PC-9 (cell line): ENCODE measurements around the gene CTTNBP2. TPM values are rescaled to one million over a fixed set of nuclear protein-coding genes. Genes with fewer than 3 reads are reported as not detected.

Experiments
- BruUV-seq: library from RNA; stranded (reverse); fragments of 400-500 nt; replicated peaks from 2 replicates; lab custom pipeline; 2021; lab: Mats Ljungman, UMichigan
- CTCF ChIA-PET: fragments of 300-600 bp; sonication (Branson Sonifier 250); formaldehyde crosslinking; loops from one replicate; lab custom pipeline; 2022; ENCODE audit warnings: antibody characterized with exemption; lab: Charles Lee
- POLR2A ChIA-PET: fragments of 300-600 bp; sonication (Branson Sonifier 250); formaldehyde crosslinking; loops from one replicate; lab custom pipeline; 2022; ENCODE audit warnings: antibody characterized with exemption; ENCODE audit not compliant: unreplicated experiment; lab: Charles Lee
- DNase-seq, 2 experiments: peaks; one replicate each; pipeline versions ENCODE4 v3.0.0 to v3.0.0-alpha.2; 2015 to 2022; ENCODE audit warnings: mixed read lengths in 1 of 2
- H2AFZ ChIP-seq: fragments of 200-600 bp; sonication (generic); 2 replicates; pipeline ENCODE4 v1.8.1; 2017; ENCODE audit warnings: antibody characterized with exemption
- H3F3A ChIP-seq: fragments of 200-600 bp; sonication (generic); 2 replicates; pipeline ENCODE4 v1.8.1; 2017; ENCODE audit warnings: antibody characterized with exemption, mild to moderate bottlenecking, low read depth; ENCODE audit not compliant: insufficient read depth
- H3K27ac ChIP-seq: fragments of 200-600 bp; sonication (generic); 2 replicates; pipeline ENCODE4 v1.6.1; 2016; ENCODE audit warnings: mixed run types
- H3K27me3 ChIP-seq: fragments of 200-600 bp; sonication (generic); 2 replicates; pipeline ENCODE4 v1.6.1; 2016; ENCODE audit warnings: low read depth, mixed run types; ENCODE audit not compliant: insufficient read depth
- H3K36me3 ChIP-seq: fragments of 200-600 bp; sonication (generic); 2 replicates; pipeline ENCODE4 v1.6.1; 2016; ENCODE audit warnings: low read depth, mixed run types
- H3K4me1 ChIP-seq: fragments of 200-600 bp; sonication (generic); replicated peaks from 2 replicates; pipeline ENCODE4 v1.6.1; 2016; ENCODE audit warnings: mixed run types; ENCODE audit not compliant: insufficient read depth
- H3K4me2 ChIP-seq: fragments of 200-600 bp; sonication (generic); 2 replicates; pipeline ENCODE4 v1.6.1; 2017; ENCODE audit warnings: mixed run types
- H3K4me3 ChIP-seq: fragments of 200-600 bp; sonication (generic); 2 replicates; pipeline ENCODE4 v1.6.1; 2016; ENCODE audit warnings: mixed run types
- H3K79me2 ChIP-seq: fragments of 200-600 bp; sonication (generic); 2 replicates; pipeline ENCODE4 v1.6.1; 2017; ENCODE audit warnings: low read depth, mixed run types
- H3K9me2 ChIP-seq: fragments of 200-600 bp; sonication (generic); 2 replicates; pipeline ENCODE4 v1.8.1; 2017; ENCODE audit warnings: mild to moderate bottlenecking; ENCODE audit not compliant: insufficient read depth
- H3K9me3 ChIP-seq: fragments of 200-600 bp; sonication (generic); 2 replicates; pipeline ENCODE4 v1.8.1; 2016; ENCODE audit warnings: low read depth; ENCODE audit not compliant: insufficient read depth
- H4K20me1 ChIP-seq: fragments of 200-600 bp; sonication (generic); 2 replicates; pipeline ENCODE4 v1.8.1; 2017; ENCODE audit not compliant: insufficient read depth
- EZH2 ChIP-seq: fragments of 200-600 bp; sonication (generic); IDR thresholded peaks from 2 replicates; pipeline ENCODE4 v1.8.0; 2017; ENCODE audit warnings: antibody characterized with exemption, low read depth
- intact Hi-C: fragments of 100-400 bp; cut with micrococcal nuclease; formaldehyde crosslinking; loops from one replicate; pipeline ENCODE4 v1.10.0; 2022; ENCODE audit not compliant: unreplicated experiment
- total RNA-seq: library from RNA; stranded (reverse); gene quantifications from 2 replicates; pipeline ENCODE4 v1.2.3, GENCODE V29; 2021
- TF ChIP-seq, protein P1 (sequence below): fragments of 200-600 bp; sonication (generic); conservative IDR thresholded peaks from 2 replicates; pipeline ENCODE4 v1.6.1; 2017; ENCODE audit warnings: mixed run types, antibody characterized with exemption, mild to moderate bottlenecking, moderate library complexity

CTTNBP2 gene
- total RNA-seq, 1 experiment from 2014 or later: not detected

DNA sequence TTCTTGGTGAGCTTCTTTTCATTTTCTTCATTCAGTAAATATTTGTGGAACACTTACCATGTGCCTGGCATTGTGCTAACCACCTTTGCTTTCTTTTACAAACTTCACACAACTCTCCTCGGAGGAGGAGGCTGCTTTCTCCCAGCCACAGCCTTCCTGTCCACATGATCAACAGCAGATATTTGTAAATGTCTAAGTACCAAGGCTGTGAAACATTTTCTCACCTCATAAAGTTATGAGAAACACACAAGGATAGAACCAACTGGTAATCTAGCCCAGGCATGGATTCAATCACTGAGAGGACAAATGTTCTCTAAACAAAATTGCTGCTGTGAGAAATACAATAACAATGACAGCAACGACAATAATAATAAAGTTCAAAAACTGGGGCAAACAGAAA is 3.9 kb downstream of the CTTNBP2 start:
- Histone ChIP-seq H3K4me2 (no peak overlapping the region), H3K9me3 (no peaks in the 10 kb centered on the region), H3K27me3 (no peaks in the 10 kb centered on the region), H2AFZ (no peak overlapping the region), H3K79me2 (no peaks in the 10 kb centered on the region), H3K27ac (no peak overlapping the region), H3K4me3 (no peak overlapping the region), H3K9me2 (no peaks in the 10 kb centered on the region), H3K4me1 (no peaks in the 10 kb centered on the region), H4K20me1 (no peaks in the 10 kb centered on the region), H3F3A (no peaks in the 10 kb centered on the region), H3K36me3 (no peaks in the 10 kb centered on the region)
- no TSS peak for BruUV-seq
- TF ChIP-seq EZH2: no peak
- TF ChIP-seq, protein P1, sequence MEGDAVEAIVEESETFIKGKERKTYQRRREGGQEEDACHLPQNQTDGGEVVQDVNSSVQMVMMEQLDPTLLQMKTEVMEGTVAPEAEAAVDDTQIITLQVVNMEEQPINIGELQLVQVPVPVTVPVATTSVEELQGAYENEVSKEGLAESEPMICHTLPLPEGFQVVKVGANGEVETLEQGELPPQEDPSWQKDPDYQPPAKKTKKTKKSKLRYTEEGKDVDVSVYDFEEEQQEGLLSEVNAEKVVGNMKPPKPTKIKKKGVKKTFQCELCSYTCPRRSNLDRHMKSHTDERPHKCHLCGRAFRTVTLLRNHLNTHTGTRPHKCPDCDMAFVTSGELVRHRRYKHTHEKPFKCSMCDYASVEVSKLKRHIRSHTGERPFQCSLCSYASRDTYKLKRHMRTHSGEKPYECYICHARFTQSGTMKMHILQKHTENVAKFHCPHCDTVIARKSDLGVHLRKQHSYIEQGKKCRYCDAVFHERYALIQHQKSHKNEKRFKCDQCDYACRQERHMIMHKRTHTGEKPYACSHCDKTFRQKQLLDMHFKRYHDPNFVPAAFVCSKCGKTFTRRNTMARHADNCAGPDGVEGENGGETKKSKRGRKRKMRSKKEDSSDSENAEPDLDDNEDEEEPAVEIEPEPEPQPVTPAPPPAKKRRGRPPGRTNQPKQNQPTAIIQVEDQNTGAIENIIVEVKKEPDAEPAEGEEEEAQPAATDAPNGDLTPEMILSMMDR: no peak
- DNase-seq: no peak
- ChIA-PET POLR2A (interaction anchor here (0.6 kb wide), 1 partner anchor 1480 kb away, joined by 7 read pairs; no protein-coding TSS in a partner anchor), CTCF (no interaction called here)
- intact Hi-C loops: no loop called here

DNA sequence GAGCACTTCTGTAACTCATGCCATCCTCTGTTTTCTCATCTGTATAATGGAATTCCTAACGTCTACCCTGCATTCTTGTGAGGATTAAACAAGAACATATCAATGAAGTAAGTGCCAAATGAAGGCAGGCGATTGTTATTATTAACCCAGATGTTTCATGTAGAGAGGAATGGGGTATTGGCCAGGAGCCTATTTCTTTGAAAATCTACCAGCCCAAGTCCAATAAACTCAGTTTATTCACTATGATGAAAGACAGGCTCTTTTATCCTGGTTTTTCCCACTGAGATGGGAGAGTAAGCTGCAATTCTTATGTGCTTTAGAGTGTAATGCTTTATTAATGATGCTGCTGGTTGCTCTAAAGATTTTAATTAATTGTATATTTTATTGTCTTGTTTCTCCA is 9.6 kb downstream of the CTTNBP2 start:
- TF ChIP-seq EZH2: no peak
- TF ChIP-seq, protein P1: no peak
- intact Hi-C loops: no loop called here
- Histone ChIP-seq H3K36me3 (no peaks in the 10 kb centered on the region), H3K4me3 (no peak overlapping the region), H3K9me2 (no peaks in the 10 kb centered on the region), H4K20me1 (no peaks in the 10 kb centered on the region), H3K27ac (no peak overlapping the region), H3K4me1 (no peaks in the 10 kb centered on the region), H3F3A (no peaks in the 10 kb centered on the region), H3K4me2 (no peak overlapping the region), H3K79me2 (no peaks in the 10 kb centered on the region), H2AFZ (no peak overlapping the region), H3K27me3 (no peaks in the 10 kb centered on the region), H3K9me3 (no peaks in the 10 kb centered on the region)
- no TSS peak for BruUV-seq
- POLR2A ChIA-PET: no interaction called here
- CTCF ChIA-PET: no interaction called here
- no peak for DNase-seq

DNA sequence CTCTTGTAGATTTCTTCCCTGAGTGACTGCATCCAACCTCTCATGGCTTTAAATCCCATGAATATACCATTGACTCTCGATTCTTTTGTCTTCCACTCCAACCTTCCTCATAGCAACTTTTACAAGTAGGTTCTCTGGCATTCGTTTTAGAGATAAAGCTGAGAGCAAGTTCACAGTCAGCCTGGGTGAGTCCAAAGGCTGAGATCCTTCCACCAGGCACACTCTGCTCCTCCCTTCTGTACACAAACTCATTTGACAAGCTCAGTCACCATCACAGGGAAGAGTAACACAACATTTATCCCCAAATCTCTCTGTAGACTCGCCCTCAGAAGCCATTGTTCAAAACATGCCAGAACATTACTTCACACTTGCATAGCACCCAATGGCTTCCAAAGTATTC is 10.9 kb downstream of the CTTNBP2 start:
- Histone ChIP-seq H2AFZ (no peak overlapping the region), H3K36me3 (no peaks in the 10 kb centered on the region), H4K20me1 (no peaks in the 10 kb centered on the region), H3K4me1 (no peaks in the 10 kb centered on the region), H3K27ac (no peak overlapping the region), H3K27me3 (no peaks in the 10 kb centered on the region), H3K4me3 (no peak overlapping the region), H3K9me3 (no peaks in the 10 kb centered on the region), H3F3A (no peaks in the 10 kb centered on the region), H3K4me2 (no peak overlapping the region), H3K9me2 (no peaks in the 10 kb centered on the region), H3K79me2 (no peaks in the 10 kb centered on the region)
- CTCF ChIA-PET: no interaction called here
- no peak for DNase-seq
- intact Hi-C loops: no loop called here
- no peak for TF ChIP-seq EZH2
- TF ChIP-seq, protein P1: no peak
- no TSS peak for BruUV-seq
- POLR2A ChIA-PET: no interaction called here
